T-cell (primary cell): ENCODE measurements around the gene NT5DC4. TPM values are rescaled to one million over a fixed set of nuclear protein-coding genes. Genes with fewer than 3 reads are reported as not detected.

Experiments used
- ATAC-seq, 4 experiments: fragments of 200-7000 bp in 3 of 4; fragments of 150-1000 bp in 1 of 4; cut with Tn5 transposase; replicated peaks in 1 of 4; 1 replicate in 3 of 4; 2 replicates in 1 of 4; pipeline ENCODE4 v1.10.0; 2021; ENCODE audit warnings: moderate library complexity in 3 of 4, mild to moderate bottlenecking in 2 of 4, moderate number of reproducible peaks in 1 of 4
- CTCF ChIA-PET, 2 donors: fragments of 300-600 bp; sonication (Branson Sonifier 250); formaldehyde crosslinking; loops; one replicate each; lab custom pipeline; 2022; ENCODE audit warnings: antibody characterized with exemption in 2 of 2; lab: Charles Lee
- POLR2A ChIA-PET, 2 donors: fragments of 300-600 bp; sonication (Branson Sonifier 250); formaldehyde crosslinking; loops; one replicate each; lab custom pipeline; 2022; ENCODE audit warnings: antibody characterized with exemption in 2 of 2; lab: Charles Lee
- DNase-seq, 35 experiments: peaks; one replicate each; pipeline versions ENCODE4 v3.0.0 to v3.0.0-alpha.2; 2013 to 2023
- H3K27ac ChIP-seq: one replicate; pipeline ENCODE4 v1.5.1; 2013; ENCODE audit warnings: low read length
- H3K27me3 ChIP-seq, 2 experiments: replicated peaks in 1 of 2; 1 replicate in 1 of 2; 2 replicates in 1 of 2; pipeline versions ENCODE4 v1.6.1 to v1.7.0; 2013; ENCODE audit warnings: low read length in 1 of 2, mixed read lengths in 1 of 2; ENCODE audit not compliant: control insufficient read depth in 2 of 2, insufficient read depth in 2 of 2; ENCODE audit errors: extremely low read depth in 1 of 2
- H3K36me3 ChIP-seq, 2 donors: 1 replicate in 1 of 2; 2 replicates in 1 of 2; pipeline versions ENCODE4 v1.6.1 to v1.7.0; 2013; ENCODE audit warnings: low read length in 1 of 2; ENCODE audit not compliant: control insufficient read depth in 2 of 2, insufficient read depth in 1 of 2; ENCODE audit errors: extremely low read depth in 1 of 2
- H3K4me1 ChIP-seq, 2 experiments: 1 replicate in 1 of 2; 2 replicates in 1 of 2; pipeline versions ENCODE4 v1.6.1 to v1.7.0; 2013; ENCODE audit warnings: low read length in 2 of 2, mixed read lengths in 1 of 2; ENCODE audit not compliant: insufficient read depth in 2 of 2, control insufficient read depth in 1 of 2; ENCODE audit errors: extremely low read depth in 1 of 2
- H3K4me3 ChIP-seq, 2 donors: 1 replicate in 1 of 2; 2 replicates in 1 of 2; pipeline versions ENCODE4 v1.5.1 to v1.7.0; 2013; ENCODE audit warnings: mild to moderate bottlenecking in 2 of 2, low read length in 1 of 2, moderate library complexity in 1 of 2; ENCODE audit not compliant: control insufficient read depth in 1 of 2; ENCODE audit errors: extremely low read depth in 1 of 2
- H3K9me3 ChIP-seq: 2 replicates; pipeline ENCODE4 v1.7.0; 2013
- H3K27ac Mint-ChIP-seq, 2 donors: one replicate each; pipeline ENCODE4 v1.8.0; 2020 to 2021; ENCODE audit warnings: mild to moderate bottlenecking in 2 of 2, mixed read lengths in 2 of 2
- H3K27me3 Mint-ChIP-seq, 2 donors: one replicate each; pipeline ENCODE4 v1.8.0; 2021 to 2022; ENCODE audit warnings: mixed read lengths in 2 of 2
- H3K36me3 Mint-ChIP-seq: one replicate; pipeline ENCODE4 v1.8.0; 2021; ENCODE audit warnings: mixed read lengths
- H3K4me1 Mint-ChIP-seq, 3 donors: one replicate each; pipeline ENCODE4 v1.8.0; 2020 to 2022; ENCODE audit warnings: mixed read lengths in 3 of 3, mild to moderate bottlenecking in 1 of 3
- H3K4me3 Mint-ChIP-seq, 3 donors: one replicate each; pipeline ENCODE4 v1.8.0; 2020 to 2022; ENCODE audit warnings: mild to moderate bottlenecking in 3 of 3, mixed read lengths in 3 of 3, moderate library complexity in 3 of 3
- H3K9me3 Mint-ChIP-seq, 3 donors: one replicate each; pipeline ENCODE4 v1.8.0; 2020 to 2022; ENCODE audit warnings: mixed read lengths in 3 of 3
- WGBS: methylation state at CpG from one replicate; pipeline ENCODE4 v1.1.5; 2013; ENCODE audit warnings: missing lambda C conversion rate; ENCODE audit not compliant: insufficient coverage; 5-methylcytosine and 5-hydroxymethylcytosine counted together
- total RNA-seq, 35 experiments: library from RNA in 6 of 35; stranded (reverse) in 6 of 35; fragments of 120-200 nt in 1 of 35; gene quantifications; one replicate each; pipeline versions ENCODE4 v1.2.1 to v1.2.4 and lab custom pipeline; 2013 to 2026

Gene NT5DC4
- total RNA-seq, 5 donors from 2014 or later (not counting 1 experiment from before 2014, with no cell fraction given): not detected

- H3K27ac ChIP-seq: no peak overlapping the region
- H3K4me1 ChIP-seq: peaks cover 6 to 30% of the 10 kb centered on the region in 2 experiments
- POLR2A ChIA-PET: no interaction called here
- CTCF ChIA-PET: interaction anchor here in 1 of 2 donors (1.6 kb wide), 1 partner anchor 61 kb away, joined by 7 read pairs; no protein-coding TSS in a partner anchor
- H3K4me1 Mint-ChIP-seq: peaks cover 19 to 38% (median 25%) of the 10 kb centered on the region in 3 donors
- H3K4me3 ChIP-seq: no peak overlapping the region
- DNase-seq (no peak), ATAC-seq (no peak)
- no peaks in the 10 kb centered on the region for H3K27me3 ChIP-seq
- no peaks in the 10 kb centered on the region for H3K36me3 Mint-ChIP-seq
- H3K4me3 Mint-ChIP-seq: no peak overlapping the region
- no peaks in the 10 kb centered on the region for H3K36me3 ChIP-seq
- no peaks in the 10 kb centered on the region for H3K9me3 ChIP-seq
- no CpG with 5 or more reads among the region's 6 CpGs for WGBS
- H3K27ac Mint-ChIP-seq: no peak overlapping the region
- no peaks in the 10 kb centered on the region for H3K9me3 Mint-ChIP-seq
- no peaks in the 10 kb centered on the region for H3K27me3 Mint-ChIP-seq
Observed at GRCh38 chr2:112687522-112687921, 33.3 kb upstream of the NT5DC4 start.

GRCh38 chr2:112688086-112688880 is 32.5 kb upstream of the NT5DC4 start:
- H3K4me1 ChIP-seq: peaks cover 8 to 38% of the 10 kb centered on the region in 2 experiments
- no peaks in the 10 kb centered on the region for H3K36me3 Mint-ChIP-seq
- peaks cover 26 to 46% (median 32%) of the 10 kb centered on the region in 3 donors for H3K4me1 Mint-ChIP-seq
- no peaks in the 10 kb centered on the region for H3K27me3 Mint-ChIP-seq
- no peak for DNase-seq
- H3K9me3 ChIP-seq: no peaks in the 10 kb centered on the region
- no peak overlapping the region for H3K27ac ChIP-seq
- H3K4me3 Mint-ChIP-seq: no peak overlapping the region
- no peaks in the 10 kb centered on the region for H3K36me3 ChIP-seq
- 90% methylated on average over 7 of the region's 14 CpGs for WGBS
- no peak overlapping the region for H3K27ac Mint-ChIP-seq
- H3K4me3 ChIP-seq: no peak overlapping the region
- H3K9me3 Mint-ChIP-seq: no peaks in the 10 kb centered on the region
- POLR2A ChIA-PET: interaction anchor here (0.5 to 1.0 kb wide), 2 partner anchors 43 to 66 kb away, joined by 4 to 6 read pairs; no protein-coding TSS in a partner anchor
- no peak for ATAC-seq
- H3K27me3 ChIP-seq: no peaks in the 10 kb centered on the region
- CTCF ChIA-PET: interaction anchor here in 1 of 2 donors (1.6 kb wide), 1 partner anchor 62 kb away, joined by 7 read pairs; no protein-coding TSS in a partner anchor

- ATAC-seq: peak; percentile 74 to 94 (median 84)
- Mint-ChIP-seq H3K9me3 (no peaks in the 10 kb centered on the region), H3K27ac (peak overlapping the region; percentile 82 to 87), H3K27me3 (no peaks in the 10 kb centered on the region), H3K4me1 (peaks cover 28 to 35% (median 29%) of the 10 kb centered on the region in 3 donors), H3K4me3 (peak overlapping the region in 2 of 3 donors; percentile 31 to 41), H3K36me3 (no peaks in the 10 kb centered on the region)
- Histone ChIP-seq H3K27me3 (no peaks in the 10 kb centered on the region), H3K4me3 (no peak overlapping the region), H3K27ac (no peak overlapping the region), H3K9me3 (no peaks in the 10 kb centered on the region), H3K36me3 (no peaks in the 10 kb centered on the region), H3K4me1 (peaks cover 8 to 35% of the 10 kb centered on the region in 2 experiments)
- WGBS: 14% methylated on average over 4 of the region's 9 CpGs
- DNase-seq: peak; percentile 29 to 80 (median 59)
- POLR2A ChIA-PET: no interaction called here
- CTCF ChIA-PET: interaction anchor here (0.6 to 4.3 kb wide), 13 partner anchors 41 to 91 kb away, joined by 3 to 40 read pairs (median 4); partner anchors contain the start of gene SLC20A1 (in 2 of the 2)
Observed at GRCh38 chr2:112690853-112691401, 29.9 kb upstream of the NT5DC4 start.

GRCh38 chr2:112691881-112692281 is 28.9 kb upstream of the NT5DC4 start:
- Histone ChIP-seq H3K4me1 (peaks cover 4 to 30% of the 10 kb centered on the region in 2 experiments), H3K27me3 (no peaks in the 10 kb centered on the region), H3K4me3 (no peak overlapping the region), H3K9me3 (no peaks in the 10 kb centered on the region), H3K27ac (no peak overlapping the region), H3K36me3 (no peaks in the 10 kb centered on the region)
- ATAC-seq (no peak), DNase-seq (no peak)
- ChIA-PET POLR2A (interaction anchor here in 1 of 2 donors (0.9 kb wide), 1 partner anchor 107 kb away, joined by 3 read pairs; the partner anchor contains the start of gene CHCHD5), CTCF (interaction anchor here (1.2 to 4.3 kb wide), 8 partner anchors 44 to 433 kb away, joined by 3 to 40 read pairs (median 4); no protein-coding TSS in a partner anchor)
- peak overlapping the region; percentile 13 to 53 for H3K27ac Mint-ChIP-seq
- no CpG with 5 or more reads among the region's 4 CpGs for WGBS
- peaks cover 28 to 32% (median 29%) of the 10 kb centered on the region in 3 donors for H3K4me1 Mint-ChIP-seq
- H3K9me3 Mint-ChIP-seq: no peaks in the 10 kb centered on the region
- H3K36me3 Mint-ChIP-seq: no peaks in the 10 kb centered on the region
- no peaks in the 10 kb centered on the region for H3K27me3 Mint-ChIP-seq
- H3K4me3 Mint-ChIP-seq: no peak overlapping the region

- Histone ChIP-seq H3K27me3 (no peaks in the 10 kb centered on the region), H3K4me1 (peaks cover 4 to 30% of the 10 kb centered on the region in 2 experiments), H3K27ac (peak overlapping the region; percentile 27), H3K9me3 (no peaks in the 10 kb centered on the region), H3K4me3 (no peak overlapping the region), H3K36me3 (no peaks in the 10 kb centered on the region)
- H3K4me1 Mint-ChIP-seq: peaks cover 28 to 32% (median 29%) of the 10 kb centered on the region in 3 donors
- peak; percentile 72 to 90 (median 80) for ATAC-seq
- WGBS: 7% methylated on average over 5 of the region's 5 CpGs
- H3K27ac Mint-ChIP-seq: peak overlapping the region; percentile 53 to 86
- no peaks in the 10 kb centered on the region for H3K27me3 Mint-ChIP-seq
- DNase-seq: peak in 31 of 35 experiments; percentile 5 to 58 (median 21)
- no peaks in the 10 kb centered on the region for H3K36me3 Mint-ChIP-seq
- no peak overlapping the region for H3K4me3 Mint-ChIP-seq
- CTCF ChIA-PET: interaction anchor here (0.7 to 4.3 kb wide), 7 partner anchors 45 to 433 kb away, joined by 3 to 40 read pairs (median 4); no protein-coding TSS in a partner anchor
- no peaks in the 10 kb centered on the region for H3K9me3 Mint-ChIP-seq
- POLR2A ChIA-PET: interaction anchor here in 1 of 2 donors (0.9 kb wide), 1 partner anchor 108 kb away, joined by 3 read pairs; the partner anchor contains the start of gene CHCHD5
Observed at GRCh38 chr2:112692495-112692911, 28.3 kb upstream of the NT5DC4 start.

GRCh38 chr2:112692918-112693317 is 27.9 kb upstream of the NT5DC4 start:
- Mint-ChIP-seq H3K4me1 (peaks cover 28 to 32% (median 29%) of the 10 kb centered on the region in 3 donors), H3K27me3 (no peaks in the 10 kb centered on the region), H3K36me3 (no peaks in the 10 kb centered on the region), H3K9me3 (no peaks in the 10 kb centered on the region), H3K4me3 (no peak overlapping the region), H3K27ac (peak overlapping the region; percentile 53 to 86)
- peaks cover 4 to 30% of the 10 kb centered on the region in 2 experiments for H3K4me1 ChIP-seq
- no peaks in the 10 kb centered on the region for H3K27me3 ChIP-seq
- no peak overlapping the region for H3K4me3 ChIP-seq
- H3K36me3 ChIP-seq: no peaks in the 10 kb centered on the region
- peak overlapping the region; percentile 27 for H3K27ac ChIP-seq
- no peak for ATAC-seq
- WGBS: no CpG with 5 or more reads among the region's 1 CpG
- ChIA-PET POLR2A (interaction anchor here in 1 of 2 donors (0.9 kb wide), 1 partner anchor 108 kb away, joined by 3 read pairs; the partner anchor contains the start of gene CHCHD5), CTCF (interaction anchor here (0.7 to 4.3 kb wide), 7 partner anchors 45 to 434 kb away, joined by 3 to 40 read pairs (median 4); no protein-coding TSS in a partner anchor)
- no peak for DNase-seq
- H3K9me3 ChIP-seq: no peaks in the 10 kb centered on the region
